SH-SY5Y (cell line): ENCODE data around the gene CISH.

ENCODE experiments used
- GATA2 ChIP-seq: IDR thresholded peaks from 2 replicates; pipeline ENCODE4 v1.6.1; 2011; ENCODE audit warnings: mild to moderate bottlenecking, low read depth, low read length
- GATA3 ChIP-seq: IDR thresholded peaks from 2 replicates; pipeline ENCODE4 v1.6.1; 2011; ENCODE audit warnings: low read depth, mild to moderate bottlenecking, low read length, moderate library complexity

GRCh38 chr3:50591196-50591741, 20.3 kb downstream of the CISH start:
- no peak for TF ChIP-seq GATA2
- TF ChIP-seq GATA3, result no peak
